ENCODE results near the gene EID2. TPM values are rescaled to one million over a fixed set of nuclear protein-coding genes. Genes with fewer than 3 reads are reported as not detected.
A peak's percentile ranks its signal among the peaks of the same experiment; 100 is the strongest.

The EID2 gene
- total RNA-seq, 1 donor from 2014 or later = 11.6 TPM

- Histone ChIP-seq H3K4me3 (ENCODE audit: low read depth, low read length) (no peak overlapping the region), H3K36me3 (ENCODE audit: control insufficient read depth, insufficient read depth, low read length) (no peaks in the 10 kb centered on the region), H3K27me3 (ENCODE audit: control insufficient read depth, insufficient read depth, low read length) (peaks cover 56% of the 10 kb centered on the region)
- TF ChIP-seq, protein P1, sequence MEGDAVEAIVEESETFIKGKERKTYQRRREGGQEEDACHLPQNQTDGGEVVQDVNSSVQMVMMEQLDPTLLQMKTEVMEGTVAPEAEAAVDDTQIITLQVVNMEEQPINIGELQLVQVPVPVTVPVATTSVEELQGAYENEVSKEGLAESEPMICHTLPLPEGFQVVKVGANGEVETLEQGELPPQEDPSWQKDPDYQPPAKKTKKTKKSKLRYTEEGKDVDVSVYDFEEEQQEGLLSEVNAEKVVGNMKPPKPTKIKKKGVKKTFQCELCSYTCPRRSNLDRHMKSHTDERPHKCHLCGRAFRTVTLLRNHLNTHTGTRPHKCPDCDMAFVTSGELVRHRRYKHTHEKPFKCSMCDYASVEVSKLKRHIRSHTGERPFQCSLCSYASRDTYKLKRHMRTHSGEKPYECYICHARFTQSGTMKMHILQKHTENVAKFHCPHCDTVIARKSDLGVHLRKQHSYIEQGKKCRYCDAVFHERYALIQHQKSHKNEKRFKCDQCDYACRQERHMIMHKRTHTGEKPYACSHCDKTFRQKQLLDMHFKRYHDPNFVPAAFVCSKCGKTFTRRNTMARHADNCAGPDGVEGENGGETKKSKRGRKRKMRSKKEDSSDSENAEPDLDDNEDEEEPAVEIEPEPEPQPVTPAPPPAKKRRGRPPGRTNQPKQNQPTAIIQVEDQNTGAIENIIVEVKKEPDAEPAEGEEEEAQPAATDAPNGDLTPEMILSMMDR (IDR thresholded peaks at IDR 0.05; ENCODE audit: insufficient read depth, low read length, poor library complexity, severe bottlenecking) = no peak
- DNase-seq (ENCODE audit: low read depth) = no peak
These were observed 39.4 kb downstream of the EID2 start for GRCh38 chr19:39500543-39500942.

- H3K36me3 ChIP-seq (ENCODE audit: control insufficient read depth, insufficient read depth, low read length) = no peaks in the 10 kb centered on the region
- no peak for DNase-seq (ENCODE audit: low read depth)
- no peak overlapping the region for H3K4me3 ChIP-seq (ENCODE audit: low read depth, low read length)
- peaks cover 54% of the 10 kb centered on the region for H3K27me3 ChIP-seq (ENCODE audit: control insufficient read depth, insufficient read depth, low read length)
- TF ChIP-seq, protein P1 (IDR thresholded peaks at IDR 0.05; ENCODE audit: insufficient read depth, low read length, poor library complexity, severe bottlenecking) = no peak
These were observed 40.0 kb downstream of the EID2 start for GRCh38 chr19:39499932-39500331.

DNA sequence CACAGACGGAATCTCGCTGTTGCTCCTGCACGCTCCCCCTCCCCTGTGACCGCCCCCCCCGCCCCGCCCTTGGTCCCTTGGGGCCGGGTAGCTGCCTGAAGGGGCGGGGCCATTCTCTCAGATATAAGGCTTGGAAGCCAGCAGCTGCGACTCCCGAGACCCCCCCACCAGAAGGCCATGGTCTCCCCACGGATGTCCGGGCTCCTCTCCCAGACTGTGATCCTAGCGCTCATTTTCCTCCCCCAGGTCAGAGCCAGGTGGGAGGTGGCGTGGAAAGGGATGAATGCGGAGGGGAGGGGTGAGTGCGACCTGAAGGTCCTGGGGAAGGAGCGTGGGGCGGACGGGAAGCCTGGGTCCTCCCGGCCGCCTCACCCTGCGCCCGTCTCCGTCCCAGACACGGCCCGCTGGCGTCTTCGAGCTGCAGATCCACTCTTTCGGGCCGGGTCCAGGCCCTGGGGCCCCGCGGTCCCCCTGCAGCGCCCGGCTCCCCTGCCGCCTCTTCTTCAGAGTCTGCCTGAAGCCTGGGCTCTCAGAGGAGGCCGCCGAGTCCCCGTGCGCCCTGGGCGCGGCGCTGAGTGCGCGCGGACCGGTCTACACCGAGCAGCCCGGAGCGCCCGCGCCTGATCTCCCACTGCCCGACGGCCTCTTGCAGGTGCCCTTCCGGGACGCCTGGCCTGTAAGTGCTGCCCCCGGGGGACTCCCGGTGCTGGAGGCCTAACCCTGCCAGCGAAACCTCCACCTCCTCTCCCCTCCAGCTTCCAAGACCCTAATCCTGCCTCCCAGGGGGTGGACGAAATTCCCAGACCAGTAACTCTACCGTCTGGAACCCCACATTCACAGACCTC, 40.9 kb downstream of the EID2 start, which contains the start of gene DLL3:
Gene DLL3, plus strand, starts transcription at position 150 of the 845 bp plus-strand sequence. Its CDS starts 28 bp downstream, at position 178.
- DNase-seq (ENCODE audit: low read depth) = no peak
- TF ChIP-seq, protein P1 (IDR thresholded peaks at IDR 0.05; ENCODE audit: insufficient read depth, low read length, poor library complexity, severe bottlenecking) = no peak
- Histone ChIP-seq H3K4me3 (ENCODE audit: low read depth, low read length) (no peak within 1 kb of the TSS), H3K27me3 (ENCODE audit: control insufficient read depth, insufficient read depth, low read length) (peaks cover 52% of the 10 kb centered on the region), H3K36me3 (ENCODE audit: control insufficient read depth, insufficient read depth, low read length) (no peaks in the 10 kb centered on the region)

- Histone ChIP-seq H3K36me3 (ENCODE audit: control insufficient read depth, insufficient read depth, low read length) (no peaks in the 10 kb centered on the region), H3K27me3 (ENCODE audit: control insufficient read depth, insufficient read depth, low read length) (peaks cover 47% of the 10 kb centered on the region), H3K4me3 (ENCODE audit: low read depth, low read length) (no peak overlapping the region)
- DNase-seq (ENCODE audit: low read depth) = no peak
- TF ChIP-seq, protein P1 (IDR thresholded peaks at IDR 0.05; ENCODE audit: insufficient read depth, low read length, poor library complexity, severe bottlenecking) = peak; percentile 57
These were observed 41.8 kb downstream of the EID2 start for GRCh38 chr19:39497996-39498797.

- no peaks in the 10 kb centered on the region for H3K36me3 ChIP-seq (ENCODE audit: control insufficient read depth, insufficient read depth, low read length)
- H3K4me3 ChIP-seq (ENCODE audit: low read depth, low read length) = no peak overlapping the region
- TF ChIP-seq, protein P1 (IDR thresholded peaks at IDR 0.05; ENCODE audit: insufficient read depth, low read length, poor library complexity, severe bottlenecking) = no peak
- H3K27me3 ChIP-seq (ENCODE audit: control insufficient read depth, insufficient read depth, low read length) = peaks cover 45% of the 10 kb centered on the region
- no peak for DNase-seq (ENCODE audit: low read depth)
These were observed 42.3 kb downstream of the EID2 start for GRCh38 chr19:39497701-39497995.
